H9 (cell line): Measurements from ENCODE around the gene RADIL. TPM values are rescaled to one million over a fixed set of nuclear protein-coding genes. Genes with fewer than 3 reads are reported as not detected.

Source experiments
- DNase-seq: peaks from one replicate; pipeline ENCODE4 v3.0.0-alpha.2; 2017
- H2AFZ ChIP-seq: one replicate; pipeline ENCODE4 v1.6.1; 2013; ENCODE audit warnings: mild to moderate bottlenecking, low read length, control low read depth, moderate library complexity
- H2AK5ac ChIP-seq: 2 replicates; pipeline ENCODE4 v1.6.1; 2013; ENCODE audit warnings: low read length, control low read depth, mixed read lengths; ENCODE audit not compliant: insufficient read length
- H2BK120ac ChIP-seq: one replicate; pipeline ENCODE4 v1.6.1; 2013; ENCODE audit warnings: low read depth, mild to moderate bottlenecking, low read length, control low read depth, inconsistent platforms; ENCODE audit not compliant: poor library complexity, severe bottlenecking
- H2BK12ac ChIP-seq: 2 replicates; pipeline ENCODE4 v1.6.1; 2013; ENCODE audit warnings: low read length, control low read depth, mixed read lengths, low read depth; ENCODE audit not compliant: insufficient read length
- H2BK15ac ChIP-seq: 2 replicates; pipeline ENCODE4 v1.6.1; 2013; ENCODE audit warnings: low read depth, low read length, control low read depth
- H2BK20ac ChIP-seq: one replicate; pipeline ENCODE4 v1.6.1; 2013; ENCODE audit warnings: low read depth, mild to moderate bottlenecking, low read length, control low read depth, inconsistent platforms; ENCODE audit not compliant: poor library complexity, severe bottlenecking
- H2BK5ac ChIP-seq: 2 replicates; pipeline ENCODE4 v1.6.1; 2013; ENCODE audit warnings: low read length, control low read depth, mixed read lengths; ENCODE audit not compliant: insufficient read length
- H3K14ac ChIP-seq: 2 replicates; pipeline ENCODE4 v1.6.1; 2013; ENCODE audit warnings: low read length, control low read depth; ENCODE audit not compliant: insufficient read depth
- H3K18ac ChIP-seq: 2 replicates; pipeline ENCODE4 v1.6.1; 2013; ENCODE audit warnings: low read depth, mild to moderate bottlenecking, mixed read lengths, low read length, control low read depth; ENCODE audit not compliant: insufficient read length
- H3K23ac ChIP-seq: 2 replicates; pipeline ENCODE4 v1.6.1; 2013; ENCODE audit warnings: low read length, control low read depth, mixed read lengths, low read depth; ENCODE audit not compliant: insufficient read length
- H3K23me2 ChIP-seq: 2 replicates; pipeline ENCODE4 v1.6.1; 2013; ENCODE audit warnings: low read depth, mild to moderate bottlenecking, mixed read lengths, low read length, control low read depth; ENCODE audit not compliant: insufficient read length, poor library complexity, severe bottlenecking
- H3K27ac ChIP-seq: 2 replicates; pipeline ENCODE4 v1.5.1; 2013; ENCODE audit warnings: low read length, control low read depth, mixed read lengths, low read depth; ENCODE audit not compliant: insufficient read length
- H3K27me3 ChIP-seq: 2 replicates; pipeline ENCODE4 v1.6.1; 2013; ENCODE audit warnings: low read length, control low read depth, inconsistent platforms; ENCODE audit not compliant: insufficient read depth
- H3K4ac ChIP-seq: 2 replicates; pipeline ENCODE4 v1.6.1; 2013; ENCODE audit warnings: low read depth, mild to moderate bottlenecking, control low read depth, inconsistent platforms, low read length, moderate library complexity
- H3K4me1 ChIP-seq: 2 replicates; pipeline ENCODE4 v1.6.1; 2013; ENCODE audit warnings: low read length, control low read depth, inconsistent platforms; ENCODE audit not compliant: insufficient read depth
- H3K4me2 ChIP-seq: 2 replicates; pipeline ENCODE4 v1.6.1; 2013; ENCODE audit warnings: low read length, control low read depth, mixed read lengths; ENCODE audit not compliant: insufficient read length, insufficient read depth
- H3K56ac ChIP-seq: 2 replicates; pipeline ENCODE4 v1.6.1; 2013; ENCODE audit warnings: low read depth, mild to moderate bottlenecking, mixed read lengths, low read length, control low read depth; ENCODE audit not compliant: insufficient read length
- H3K79me1 ChIP-seq: 2 replicates; pipeline ENCODE4 v1.6.1; 2013; ENCODE audit warnings: low read depth, mild to moderate bottlenecking, moderate library complexity, low read length, control low read depth, inconsistent platforms; ENCODE audit not compliant: insufficient read depth, poor library complexity, severe bottlenecking
- H3K79me2 ChIP-seq: 2 replicates; pipeline ENCODE4 v1.6.1; 2013; ENCODE audit warnings: low read length, control low read depth, inconsistent platforms; ENCODE audit not compliant: insufficient read depth
- H3K9ac ChIP-seq: 2 replicates; pipeline ENCODE4 v1.6.1; 2013; ENCODE audit warnings: low read length, control low read depth, mixed read lengths; ENCODE audit not compliant: insufficient read length; ENCODE audit errors: extremely low read depth
- H3K9me3 ChIP-seq: one replicate; pipeline ENCODE4 v1.6.1; 2013; ENCODE audit warnings: low read depth, low read length, inconsistent platforms; ENCODE audit not compliant: control insufficient read depth
- H3T11ph ChIP-seq: one replicate; pipeline ENCODE4 v1.6.1; 2013; ENCODE audit warnings: mild to moderate bottlenecking, low read length, control low read depth, inconsistent platforms
- H4K20me1 ChIP-seq: one replicate; pipeline ENCODE4 v1.6.1; 2013; ENCODE audit not compliant: control insufficient read depth, insufficient read length, insufficient read depth
- H4K5ac ChIP-seq: 2 replicates; pipeline ENCODE4 v1.6.1; 2013; ENCODE audit warnings: low read depth, mild to moderate bottlenecking, mixed read lengths, low read length, control low read depth; ENCODE audit not compliant: insufficient read length
- H4K8ac ChIP-seq: replicated peaks from 2 replicates; pipeline ENCODE4 v1.6.1; 2013; ENCODE audit warnings: low read length, control low read depth, mixed read lengths, low read depth; ENCODE audit not compliant: insufficient read length
- H4K91ac ChIP-seq: 2 replicates; pipeline ENCODE4 v1.6.1; 2013; ENCODE audit warnings: low read depth, mild to moderate bottlenecking, moderate library complexity, mixed read lengths, low read length, control low read depth; ENCODE audit not compliant: insufficient read length
- H3K27ac Mint-ChIP-seq, 3 experiments: 2 replicates in 2 of 3; 3 replicates in 1 of 3; pipeline ENCODE4 v1.8.0; 2020 to 2021; ENCODE audit warnings: mixed read lengths in 3 of 3, mild to moderate bottlenecking in 1 of 3, moderate library complexity in 1 of 3
- H3K27me3 Mint-ChIP-seq: 2 replicates; pipeline ENCODE4 v1.8.0; 2021; ENCODE audit warnings: low read depth, mild to moderate bottlenecking, moderate library complexity, mixed read lengths
- H3K36me3 Mint-ChIP-seq, 3 experiments: 2 replicates in 2 of 3; 3 replicates in 1 of 3; pipeline ENCODE4 v1.8.0; 2020 to 2021; ENCODE audit warnings: low read depth in 3 of 3, mixed read lengths in 3 of 3; ENCODE audit not compliant: insufficient read depth in 1 of 3
- H3K4me1 Mint-ChIP-seq, 2 experiments: 2 replicates each; pipeline ENCODE4 v1.8.0; 2020; ENCODE audit warnings: mixed read lengths in 2 of 2
- H3K4me3 Mint-ChIP-seq, 2 experiments: 2 replicates in 1 of 2; 3 replicates in 1 of 2; pipeline ENCODE4 v1.8.0; 2020 to 2021; ENCODE audit warnings: mild to moderate bottlenecking in 2 of 2, mixed read lengths in 2 of 2, moderate library complexity in 1 of 2
- H3K9me3 Mint-ChIP-seq, 2 experiments: 2 replicates in 1 of 2; 3 replicates in 1 of 2; pipeline ENCODE4 v1.8.0; 2020; ENCODE audit warnings: mild to moderate bottlenecking in 2 of 2, mixed read lengths in 2 of 2, moderate library complexity in 1 of 2
- WGBS: extraction: QIAGEN DNeasy Blood & Tissue Kit; methylation state at CpG from one replicate; pipeline ENCODE4 v1.1.7; 2013; ENCODE audit warnings: missing lambda C conversion rate, low lambda C conversion rate, mixed read lengths; ENCODE audit not compliant: insufficient read length; ENCODE audit errors: extremely low coverage; 5-methylcytosine and 5-hydroxymethylcytosine counted together
- total RNA-seq: library from RNA; stranded (reverse); gene quantifications from 2 replicates; pipeline ENCODE4 v1.2.1, GENCODE V29; 2021
- TF ChIP-seq, protein P1 (sequence below): fragments of 200-600 bp; sonication (generic); conservative IDR thresholded peaks from 3 replicates; pipeline ENCODE4 v1.8.0; 2021; ENCODE audit warnings: antibody characterized with exemption, mild to moderate bottlenecking

RADIL gene
- total RNA-seq, 1 experiment from 2014 or later: 4.7 TPM

DNA sequence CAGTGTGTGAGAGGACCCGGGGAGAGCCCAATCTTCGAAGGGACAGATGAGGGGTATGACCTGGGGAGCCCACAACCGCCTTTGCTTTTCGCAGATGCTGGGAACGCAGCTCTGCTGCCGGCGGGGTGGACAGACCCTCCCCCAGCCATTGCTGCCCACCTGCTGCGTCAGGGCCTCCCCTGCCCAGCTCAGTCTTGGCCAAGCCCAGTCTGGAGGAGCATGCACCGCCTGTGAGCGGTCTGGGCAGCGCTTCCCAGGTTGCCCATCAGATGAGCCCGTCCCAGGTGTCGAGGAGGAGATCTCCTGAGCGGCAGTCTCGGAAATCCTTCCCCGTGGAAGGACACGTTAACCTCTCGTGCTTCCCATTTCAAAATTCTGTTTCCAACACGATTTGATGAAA is 125.4 kb downstream of the RADIL start:
- no peaks in the 10 kb centered on the region for H3K79me1 ChIP-seq
- H3K27me3 ChIP-seq: no peaks in the 10 kb centered on the region
- no peak overlapping the region for H3K4ac ChIP-seq
- no peak overlapping the region for H2AFZ ChIP-seq
- H3K56ac ChIP-seq: no peak overlapping the region
- H4K8ac ChIP-seq: no peak overlapping the region
- peaks cover 2% of the 10 kb centered on the region; the same call in 1 of the 2 replicates for H3K27me3 Mint-ChIP-seq
- peaks cover 14 to 21% (median 19%) of the 10 kb centered on the region in 3 experiments; a peak in 6 of 7 replicates for H3K36me3 Mint-ChIP-seq
- no peaks in the 10 kb centered on the region for H3K4me1 ChIP-seq
- TF ChIP-seq, protein P1, sequence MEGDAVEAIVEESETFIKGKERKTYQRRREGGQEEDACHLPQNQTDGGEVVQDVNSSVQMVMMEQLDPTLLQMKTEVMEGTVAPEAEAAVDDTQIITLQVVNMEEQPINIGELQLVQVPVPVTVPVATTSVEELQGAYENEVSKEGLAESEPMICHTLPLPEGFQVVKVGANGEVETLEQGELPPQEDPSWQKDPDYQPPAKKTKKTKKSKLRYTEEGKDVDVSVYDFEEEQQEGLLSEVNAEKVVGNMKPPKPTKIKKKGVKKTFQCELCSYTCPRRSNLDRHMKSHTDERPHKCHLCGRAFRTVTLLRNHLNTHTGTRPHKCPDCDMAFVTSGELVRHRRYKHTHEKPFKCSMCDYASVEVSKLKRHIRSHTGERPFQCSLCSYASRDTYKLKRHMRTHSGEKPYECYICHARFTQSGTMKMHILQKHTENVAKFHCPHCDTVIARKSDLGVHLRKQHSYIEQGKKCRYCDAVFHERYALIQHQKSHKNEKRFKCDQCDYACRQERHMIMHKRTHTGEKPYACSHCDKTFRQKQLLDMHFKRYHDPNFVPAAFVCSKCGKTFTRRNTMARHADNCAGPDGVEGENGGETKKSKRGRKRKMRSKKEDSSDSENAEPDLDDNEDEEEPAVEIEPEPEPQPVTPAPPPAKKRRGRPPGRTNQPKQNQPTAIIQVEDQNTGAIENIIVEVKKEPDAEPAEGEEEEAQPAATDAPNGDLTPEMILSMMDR: no peak
- no peaks in the 10 kb centered on the region for H3K23me2 ChIP-seq
- no peak overlapping the region for H3K27ac ChIP-seq
- no peak overlapping the region for H3T11ph ChIP-seq
- no peak overlapping the region for H2BK5ac ChIP-seq
- H4K5ac ChIP-seq: no peak overlapping the region
- no peak overlapping the region for H2AK5ac ChIP-seq
- H2BK15ac ChIP-seq: no peak overlapping the region
- no peak overlapping the region for H3K23ac ChIP-seq
- no peak overlapping the region for H3K9ac ChIP-seq
- DNase-seq: no peak
- H4K91ac ChIP-seq: no peak overlapping the region
- no peaks in the 10 kb centered on the region for H3K9me3 ChIP-seq
- no peaks in the 10 kb centered on the region for H4K20me1 ChIP-seq
- no peak overlapping the region for H2BK120ac ChIP-seq
- no peak overlapping the region for H2BK12ac ChIP-seq
- no peak overlapping the region for H2BK20ac ChIP-seq
- no peaks in the 10 kb centered on the region for H3K9me3 Mint-ChIP-seq
- H3K14ac ChIP-seq: no peak overlapping the region
- no peak overlapping the region for H3K4me2 ChIP-seq
- WGBS: no CpG with 5 or more reads among the region's 19 CpGs
- no peaks in the 10 kb centered on the region for H3K4me1 Mint-ChIP-seq
- no peak overlapping the region for H3K27ac Mint-ChIP-seq
- no peak overlapping the region for H3K18ac ChIP-seq
- H3K4me3 Mint-ChIP-seq: no peak overlapping the region
- H3K79me2 ChIP-seq: no peaks in the 10 kb centered on the region
